GM19438 (cell line): ENCODE results near the gene HNRNPAB.

Experiments
- ATAC-seq: cut with Tn5 transposase; IDR thresholded peaks from one replicate; pipeline ENCODE4 v1.9.1; 2021; ENCODE audit warnings: low read depth; ENCODE audit not compliant: unreplicated experiment

Gene HNRNPAB

DNA sequence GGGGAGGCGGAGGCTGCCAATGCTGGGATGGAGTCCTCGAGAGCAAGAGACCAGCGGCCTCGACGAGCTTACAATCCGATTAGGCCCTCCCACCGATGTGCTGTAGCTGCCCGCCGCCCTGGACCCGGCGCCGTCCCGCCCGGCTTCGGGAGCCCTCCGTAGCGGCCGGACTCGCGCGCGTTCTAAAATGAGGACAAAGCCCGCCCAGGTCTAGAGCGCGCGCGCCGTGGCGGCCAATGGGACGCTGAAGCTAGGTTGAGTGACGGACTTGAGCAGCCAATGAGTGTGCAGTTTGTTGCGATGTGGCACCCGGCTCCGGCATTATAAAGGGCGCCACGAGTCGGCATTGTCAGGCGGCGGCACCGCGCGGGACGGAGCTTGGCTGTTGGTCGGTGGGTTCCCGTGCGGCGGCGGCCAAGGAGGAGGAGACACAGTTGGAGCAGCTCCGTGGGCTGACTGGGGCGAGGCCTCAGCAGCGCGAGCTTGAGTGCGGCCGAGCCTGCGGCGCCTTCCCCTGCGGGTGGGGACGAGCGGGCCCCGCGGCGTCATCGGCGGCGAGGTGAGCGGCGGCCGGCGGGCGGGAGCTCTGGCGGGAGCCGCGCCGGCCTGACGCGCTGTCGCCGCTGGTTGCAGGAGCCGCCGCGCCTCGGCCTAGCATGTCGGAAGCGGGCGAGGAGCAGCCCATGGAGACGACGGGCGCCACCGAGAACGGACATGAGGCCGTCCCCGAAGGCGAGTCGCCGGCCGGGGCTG is at the start of gene HNRNPAB:
Gene HNRNPAB (plus strand): TSS at position 352 of the 753 bp plus-strand sequence. CDS start 305 bp downstream, at position 657.
- ATAC-seq: peak; percentile 75

DNA sequence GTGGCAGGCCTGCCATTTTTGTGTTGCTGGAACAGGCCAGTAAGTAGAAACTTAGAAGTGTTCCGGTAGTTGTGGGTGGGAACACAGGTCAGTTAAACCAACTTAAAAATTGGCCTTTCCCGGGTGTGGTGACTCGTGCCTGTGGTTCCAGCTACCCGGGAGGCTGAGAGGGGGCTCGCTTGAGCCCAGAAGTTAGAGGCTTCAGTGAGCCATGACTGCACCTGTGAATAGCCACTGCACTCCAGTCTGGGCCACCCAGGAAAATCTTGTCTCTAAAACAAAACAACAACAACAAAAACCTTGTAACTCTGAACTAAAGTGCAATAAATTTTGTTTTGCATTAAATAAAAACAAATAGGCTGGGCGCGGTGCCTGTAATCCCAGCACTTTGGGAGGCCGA is 49.3 kb upstream of the HNRNPAB start:
- no peak for ATAC-seq

DNA sequence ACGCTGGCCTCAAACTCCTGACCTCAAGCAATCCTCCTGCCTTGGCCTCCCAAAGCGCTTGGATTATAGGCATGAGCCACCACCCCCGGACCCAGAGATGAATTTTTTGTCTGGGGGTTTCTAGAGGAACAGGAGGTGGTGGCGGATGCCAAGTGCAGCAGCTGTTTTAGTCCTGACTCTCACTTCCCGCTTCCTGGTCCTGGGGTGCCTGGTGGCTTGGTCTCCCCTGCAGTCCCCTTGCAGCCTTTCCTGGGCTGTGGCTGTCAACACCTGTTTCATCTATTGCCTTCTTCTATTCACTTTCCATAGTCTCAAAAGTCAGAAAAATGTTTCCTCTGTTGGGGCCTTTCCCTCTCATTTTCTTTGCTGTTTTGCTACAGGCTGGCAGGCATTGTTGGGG is 44.2 kb upstream of the HNRNPAB start:
- no peak for ATAC-seq

DNA sequence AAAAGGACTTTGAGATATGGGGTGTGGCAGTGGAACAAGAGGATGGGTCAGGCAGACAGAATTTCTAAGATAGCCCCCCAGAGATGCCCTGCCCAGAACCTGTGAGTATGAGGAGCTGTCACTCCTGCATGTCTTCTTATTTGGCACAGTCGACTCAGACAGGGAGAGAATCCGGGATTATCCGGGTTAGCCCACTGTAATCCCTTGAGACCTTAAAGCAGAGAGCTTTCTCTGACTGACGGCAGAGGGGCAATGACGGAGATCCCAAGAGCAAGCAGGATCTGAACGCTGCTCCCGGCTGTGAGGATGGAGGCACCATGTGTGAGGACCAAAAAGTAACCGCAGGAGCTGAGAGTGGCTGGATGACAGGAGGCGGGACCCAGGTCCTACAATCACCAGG is 41.9 kb upstream of the HNRNPAB start:
- no peak for ATAC-seq

DNA sequence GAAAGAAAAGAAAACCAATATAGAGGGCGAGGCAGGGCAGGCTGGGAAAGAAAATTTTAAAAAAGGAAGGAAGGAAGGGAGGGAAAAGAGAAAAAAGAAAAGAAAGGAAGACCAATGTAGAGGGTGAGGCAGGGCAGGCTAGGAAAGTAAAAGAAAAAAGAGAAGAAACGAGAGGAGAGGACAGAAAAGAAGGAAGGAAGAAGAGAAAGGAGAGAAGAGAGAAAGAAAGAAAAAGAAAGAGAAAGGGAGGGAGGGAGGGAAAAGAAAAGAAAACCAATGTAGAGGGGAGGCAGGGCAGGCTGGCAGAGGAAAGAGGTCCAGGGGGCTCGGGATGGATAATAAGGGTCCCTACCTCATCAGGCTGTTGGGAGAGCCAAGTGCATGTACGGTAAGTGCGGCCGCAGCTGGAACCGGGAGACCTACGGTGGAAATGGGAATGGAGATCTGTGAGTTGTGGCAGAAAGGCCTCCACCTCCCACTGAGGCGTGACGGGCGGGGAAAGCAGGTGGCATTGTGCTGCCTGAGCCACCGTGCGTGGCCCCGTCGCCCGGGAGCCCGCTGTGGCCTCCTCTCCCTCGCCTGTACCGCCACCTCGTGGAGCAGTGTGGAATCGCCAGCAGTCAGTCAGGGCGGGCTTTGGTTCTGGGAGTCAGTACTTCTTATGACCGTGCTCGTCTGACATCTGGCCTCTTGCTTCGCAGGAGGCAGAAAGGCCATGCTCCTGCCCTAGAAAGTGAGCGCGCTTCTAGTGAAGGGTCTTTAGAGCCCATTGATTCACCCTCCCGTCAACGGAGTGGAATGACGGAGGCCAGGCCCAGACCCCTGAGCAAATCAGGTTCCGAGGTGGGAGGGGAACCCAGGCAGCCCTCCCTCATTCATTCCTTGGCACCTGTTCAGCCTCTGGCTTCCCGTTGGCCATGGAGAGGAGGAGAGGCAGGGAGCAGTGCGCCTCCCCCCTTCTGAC is 40.3 kb upstream of the HNRNPAB start:
- ATAC-seq: peak; percentile 92

DNA sequence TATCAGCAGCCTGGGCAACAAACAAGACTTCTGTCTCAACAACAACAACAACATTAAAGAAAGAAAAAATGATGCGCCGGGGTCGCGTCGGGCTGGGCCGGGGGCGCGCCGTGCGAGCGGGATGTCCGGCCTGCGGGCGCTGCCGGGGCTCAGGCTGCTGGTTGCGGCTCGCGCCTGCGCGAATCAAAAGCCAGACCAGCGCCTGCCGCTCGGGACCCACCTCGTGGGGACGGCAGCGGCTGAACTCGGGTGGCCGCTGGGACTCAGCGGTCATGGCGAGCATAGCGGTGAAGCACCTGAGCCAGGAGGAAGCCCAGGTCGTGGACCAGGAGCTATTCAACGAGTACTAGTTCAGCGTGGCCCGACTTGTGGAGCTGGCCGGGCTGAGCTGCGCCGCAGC is 38.8 kb upstream of the HNRNPAB start:
- no peak for ATAC-seq

DNA sequence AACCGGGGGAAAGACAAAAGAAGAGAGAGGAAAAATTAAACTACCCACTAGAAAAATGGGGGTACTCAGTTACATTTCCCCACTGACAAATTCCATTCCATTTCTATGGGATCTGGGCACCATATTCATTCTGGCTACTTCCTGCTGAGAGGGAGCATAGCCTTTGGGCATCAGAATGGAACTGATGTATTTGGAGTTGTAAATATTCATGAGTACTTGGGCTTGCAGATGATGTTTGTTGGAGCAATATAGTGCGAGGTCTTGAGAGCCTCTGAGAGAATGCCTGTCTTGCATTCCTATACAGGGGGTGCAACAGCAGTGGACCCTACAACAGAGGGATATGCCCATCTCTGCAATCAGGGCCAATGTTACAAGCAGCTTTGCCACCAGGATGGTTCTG is 33.9 kb upstream of the HNRNPAB start:
- no peak for ATAC-seq

DNA sequence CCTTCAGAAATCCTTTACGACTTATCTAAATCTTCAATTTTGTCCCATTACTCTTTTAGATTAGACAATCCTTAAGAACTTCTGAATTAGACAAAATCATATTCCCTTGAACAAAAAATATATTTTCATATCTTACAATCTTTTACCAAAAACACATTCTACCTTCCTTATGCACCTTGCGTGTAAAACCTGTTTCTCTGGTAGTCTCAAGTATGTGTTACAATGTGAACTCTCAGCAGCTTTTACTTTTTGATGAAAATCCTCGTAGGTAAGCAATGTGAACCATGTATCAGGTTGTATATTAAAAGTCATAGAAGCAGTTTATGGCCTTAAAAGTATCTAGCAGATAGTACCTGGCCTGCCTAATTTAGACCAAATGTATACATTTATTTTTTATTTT is 29.9 kb upstream of the HNRNPAB start:
- no peak for ATAC-seq

DNA sequence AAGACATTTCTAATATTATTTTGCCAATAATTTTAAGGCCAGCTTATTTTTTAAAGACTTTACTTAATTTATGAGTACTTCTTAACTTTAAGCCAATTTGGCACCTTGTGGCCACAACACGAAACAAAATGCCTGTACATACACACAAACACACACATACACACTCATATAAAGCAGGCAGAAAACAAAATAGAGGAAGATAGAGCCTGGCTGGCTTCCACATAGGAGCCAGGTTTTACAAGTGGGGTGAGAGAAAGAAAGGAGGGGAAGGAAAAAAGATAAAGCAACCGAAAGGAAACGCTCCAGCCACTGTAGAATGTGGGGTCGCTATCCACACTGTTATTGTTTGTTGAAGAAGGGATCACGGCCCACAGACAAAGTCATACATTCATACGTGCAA is 27.5 kb upstream of the HNRNPAB start:
- ATAC-seq: no peak

DNA sequence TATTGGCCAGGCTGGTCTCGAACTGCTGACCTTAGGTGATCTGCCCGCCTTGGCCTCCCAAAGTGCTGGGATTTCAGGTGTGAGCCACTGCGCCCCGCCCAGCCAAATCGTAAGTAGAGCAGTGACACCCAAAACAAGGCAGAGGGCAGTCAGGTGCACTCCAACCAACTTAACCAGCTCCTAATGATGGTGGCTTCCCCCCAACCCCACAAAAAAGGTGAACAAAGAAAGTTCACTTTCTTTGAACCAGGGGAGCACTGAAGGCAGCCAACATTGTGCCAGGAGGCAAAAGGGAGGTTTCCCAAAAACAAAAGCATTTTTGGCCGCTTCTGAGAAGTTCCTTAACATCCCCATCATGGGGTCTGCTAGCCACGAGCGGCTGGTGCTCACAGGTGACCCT is 26.8 kb upstream of the HNRNPAB start:
- no peak for ATAC-seq

DNA sequence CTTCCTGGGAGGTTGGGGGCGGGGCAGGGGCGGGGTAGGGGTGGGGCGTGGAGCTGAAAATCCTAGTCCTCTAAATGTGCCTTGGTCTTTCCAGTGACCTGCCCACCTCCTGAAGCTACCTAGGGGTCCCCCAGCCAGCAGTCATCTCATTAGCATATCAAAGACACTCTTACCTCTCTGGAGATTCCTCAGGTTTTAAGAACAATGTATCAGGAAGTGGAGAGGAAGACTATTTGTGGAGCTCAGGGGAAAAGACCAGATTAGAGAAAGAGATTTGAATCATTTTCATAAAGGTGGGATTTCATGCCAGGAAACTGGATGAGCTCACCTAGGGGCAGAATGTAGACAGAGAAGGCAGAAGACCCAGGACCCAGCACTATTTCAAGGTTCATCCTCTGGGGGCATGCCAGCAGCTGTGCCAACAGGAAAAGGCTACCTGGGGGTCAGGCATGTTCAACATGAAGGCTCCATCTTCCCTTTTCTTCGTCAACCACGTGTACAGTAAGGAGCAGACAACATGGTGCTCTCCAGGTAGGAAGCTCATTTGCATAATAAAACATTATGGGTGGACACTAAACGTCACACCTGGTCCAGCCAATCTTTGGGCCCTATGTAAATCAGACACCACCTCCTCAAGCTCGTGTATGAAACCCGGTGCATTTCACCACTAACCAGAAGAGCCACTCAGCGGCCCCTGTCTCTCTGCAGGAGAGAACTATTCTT is 24.0 kb upstream of the HNRNPAB start:
- ATAC-seq: no peak

DNA sequence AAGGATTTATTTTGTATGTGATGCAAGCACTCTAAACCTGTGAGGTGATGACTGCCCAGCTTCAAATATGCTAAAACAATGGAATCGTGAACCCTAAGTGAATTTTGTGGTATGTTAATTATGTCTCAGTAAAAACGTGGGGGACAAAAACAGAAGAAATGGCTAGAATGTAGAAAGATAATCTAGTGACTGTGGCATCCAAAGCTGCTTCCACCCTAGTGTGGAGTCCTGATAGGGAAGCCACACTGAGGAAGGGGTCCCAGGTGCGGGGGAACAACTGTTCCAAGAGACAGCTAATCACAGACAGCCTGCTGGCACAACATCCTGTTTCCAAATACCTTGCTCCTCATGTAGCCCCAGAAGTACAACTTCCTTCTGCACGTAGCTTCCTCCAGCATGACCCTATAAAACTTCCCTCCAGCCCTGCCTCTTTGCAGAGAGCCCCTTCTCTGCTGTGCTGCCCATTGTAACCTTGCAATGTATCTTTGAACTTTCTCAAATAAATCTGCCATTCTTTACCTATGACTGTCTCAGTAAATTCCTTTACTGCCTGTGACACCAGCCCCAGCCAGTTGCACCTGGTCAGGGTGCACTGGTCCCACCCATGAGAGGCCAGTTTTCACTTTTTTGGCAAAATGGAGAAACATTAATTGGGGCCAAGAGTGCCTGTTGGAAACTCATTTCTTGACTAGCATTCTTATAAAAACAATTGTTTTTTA is 22.0 kb upstream of the HNRNPAB start:
- ATAC-seq: no peak

DNA sequence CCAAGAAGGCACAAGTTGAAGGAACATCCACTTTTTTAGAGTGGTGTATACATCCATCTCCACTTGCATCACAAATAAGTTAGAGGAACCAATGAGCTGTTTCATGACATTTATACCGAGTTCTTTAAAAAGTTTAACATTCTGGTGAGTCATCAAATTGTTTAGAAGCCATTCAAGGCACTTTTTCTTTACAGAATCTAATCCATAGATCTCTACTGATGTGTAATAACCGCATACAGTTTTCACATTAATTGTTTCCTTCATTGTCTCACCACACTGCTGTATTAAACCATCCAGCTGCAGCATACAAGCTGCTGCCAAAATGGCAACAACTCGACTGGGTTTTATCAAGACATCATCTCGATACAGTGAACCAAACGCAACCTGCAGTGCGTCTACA is 17.9 kb upstream of the HNRNPAB start:
- ATAC-seq: no peak

DNA sequence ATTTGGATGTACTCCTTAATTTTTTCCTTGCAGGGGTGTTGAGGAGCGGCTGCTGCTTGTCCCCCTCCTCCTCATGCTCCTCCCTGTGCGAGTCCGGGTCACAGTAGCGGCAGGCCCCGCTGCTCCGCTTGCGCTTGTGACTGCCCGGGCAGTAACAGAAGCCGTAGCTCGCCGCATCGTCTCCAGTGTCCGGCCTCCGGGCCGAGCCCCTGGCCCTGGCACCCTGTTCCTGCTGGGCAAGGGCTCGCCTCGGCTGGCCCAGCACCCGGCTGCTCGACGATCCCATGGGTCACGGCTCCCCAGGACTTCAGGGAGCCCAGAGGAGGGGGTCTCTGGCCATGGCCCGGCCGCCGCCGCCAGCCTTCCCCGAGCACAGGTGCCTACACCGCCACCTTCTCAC is 17.3 kb upstream of the HNRNPAB start, which contains the start of gene GMCL2:
Gene GMCL2 (minus strand): TSS at position 358 of the 400 bp plus-strand sequence. CDS start 72 bp downstream, at position 286.
- ATAC-seq: no peak

DNA sequence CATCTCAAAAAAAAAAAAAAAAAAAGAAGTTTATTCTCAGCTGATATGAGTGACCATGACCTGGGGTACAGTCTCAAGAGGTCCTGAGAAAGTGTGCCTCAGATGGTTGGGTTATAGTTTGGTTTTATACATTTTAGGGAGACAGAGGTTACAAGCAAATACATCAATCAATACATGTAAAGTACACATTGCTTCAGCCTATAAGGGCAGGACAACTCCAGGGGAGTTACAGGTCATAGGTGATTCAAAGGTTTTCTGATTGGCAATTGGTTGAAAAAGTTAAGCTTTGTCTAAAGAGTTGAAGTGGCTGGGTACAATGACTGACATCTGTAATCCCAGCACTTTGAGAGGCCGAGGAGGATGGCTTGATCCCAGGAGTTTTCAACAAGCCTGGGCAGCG is 14.9 kb upstream of the HNRNPAB start:
- no peak for ATAC-seq

DNA sequence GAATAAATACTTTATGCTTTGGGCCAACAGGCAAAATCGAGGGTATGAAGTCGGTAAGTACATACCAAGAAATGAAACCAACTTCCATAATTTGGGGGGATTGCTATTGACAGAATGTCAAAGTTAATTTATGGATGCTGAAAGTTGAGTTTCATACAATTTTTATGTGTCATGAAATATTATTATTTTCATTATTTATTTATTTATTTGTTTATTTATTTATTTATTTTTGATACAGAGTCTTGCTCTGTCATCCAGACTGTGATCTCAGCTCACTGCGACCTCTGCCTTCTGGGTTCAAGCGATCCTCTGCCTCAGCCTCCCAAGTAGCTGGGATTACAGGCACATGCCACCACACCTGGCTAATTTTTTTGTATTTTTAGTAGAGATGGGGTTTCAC is 12.7 kb upstream of the HNRNPAB start:
- ATAC-seq: no peak

DNA sequence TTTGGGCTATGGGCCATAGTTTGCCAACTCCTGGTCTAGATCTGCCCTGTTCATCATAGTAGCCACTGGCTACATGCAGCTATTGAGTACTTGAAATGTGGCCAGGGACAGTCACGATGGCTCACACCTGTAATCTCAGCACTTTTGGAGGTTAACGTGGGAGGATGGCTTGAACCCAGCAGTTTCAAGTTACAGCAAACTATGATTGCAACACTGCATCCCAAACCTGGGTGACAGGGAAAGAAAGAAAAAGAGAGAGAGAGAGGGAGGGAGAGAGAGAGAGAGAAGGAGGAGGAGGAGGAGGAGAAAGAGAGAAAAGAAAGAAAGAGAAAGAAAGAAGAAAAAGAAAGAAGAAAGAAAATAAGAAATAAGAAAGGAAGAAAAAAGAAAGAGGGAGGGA is 12.1 kb upstream of the HNRNPAB start:
- no peak for ATAC-seq

DNA sequence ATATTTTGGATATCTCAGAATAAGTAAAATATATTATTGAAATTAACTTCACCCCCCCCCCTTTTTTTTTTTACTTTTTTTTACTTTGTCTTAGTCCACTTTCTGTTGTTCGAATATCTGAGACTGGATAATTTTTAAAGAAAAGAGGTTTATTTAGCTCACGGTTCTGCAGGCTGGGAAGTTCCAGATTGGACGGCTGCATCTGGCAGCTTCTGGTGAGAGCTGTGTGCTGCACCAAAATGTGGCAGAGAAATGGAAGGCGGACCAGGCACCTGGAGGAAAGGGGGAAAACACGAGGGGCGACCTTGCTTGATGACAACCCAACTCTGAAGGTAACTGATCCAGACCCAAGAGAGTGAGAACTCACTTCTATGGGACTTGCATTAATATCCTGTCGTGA is 11.5 kb upstream of the HNRNPAB start:
- no peak for ATAC-seq

DNA sequence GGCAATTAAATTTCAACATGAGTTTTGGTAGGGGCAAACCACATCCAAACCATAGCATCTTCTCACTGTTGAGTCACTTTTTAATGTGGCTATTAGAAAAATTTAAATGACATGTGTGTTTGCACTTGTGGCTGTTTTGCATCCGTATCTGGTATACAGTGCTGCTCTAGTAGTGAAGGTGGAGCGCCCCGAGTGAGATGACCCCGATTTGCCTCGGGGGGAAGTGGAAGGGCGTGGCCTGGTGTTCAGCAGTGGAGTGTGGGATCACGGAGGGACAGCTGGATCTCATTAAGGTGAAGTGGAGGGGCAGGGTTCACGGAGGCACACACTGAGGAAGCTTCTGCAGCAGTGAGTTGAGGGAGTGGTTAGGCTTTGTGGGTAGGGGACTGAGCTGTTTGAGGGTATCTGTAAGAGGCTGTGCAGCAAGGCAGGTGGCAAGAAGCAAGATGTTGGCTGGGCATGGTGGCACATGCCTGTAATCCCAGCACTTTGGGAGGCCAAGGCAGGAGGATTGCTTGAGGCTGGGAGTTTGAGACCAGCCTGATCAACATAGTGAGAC is 11.0 kb upstream of the HNRNPAB start:
- no peak for ATAC-seq

DNA sequence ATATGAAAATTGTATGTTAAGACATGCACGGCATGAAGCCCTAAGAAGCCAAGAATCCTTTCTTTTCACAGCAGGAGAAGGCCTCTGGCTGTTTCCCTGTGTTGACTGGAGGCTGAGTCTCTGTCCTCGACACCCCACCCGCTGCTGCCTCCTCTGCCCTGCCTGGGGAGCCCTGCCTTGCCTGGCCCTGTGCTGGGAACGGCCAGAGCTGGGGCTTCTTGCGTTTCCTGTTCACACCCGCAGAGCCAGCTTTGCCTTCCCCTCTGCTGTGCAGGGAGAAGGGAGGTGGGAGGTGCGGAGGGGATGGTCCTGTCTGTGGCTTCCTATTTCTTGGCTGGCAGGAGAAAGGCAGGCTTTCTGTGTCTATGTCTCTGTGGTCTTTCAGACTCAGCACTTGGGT is 10.3 kb upstream of the HNRNPAB start:
- ATAC-seq: no peak
